HUDEP-2 (cell line): ENCODE results near the gene CEACAM18.
"Not testable (repeated sequence)": the region's sequence is repeated elsewhere in the genome, so short reads cannot be mapped to it uniquely, and the experiment has no call there.

Experiments
- DNase-seq, 76 experiments: peaks; one replicate each; lab custom pipeline; 2025; ENCODE audit not compliant: unreplicated experiment in 76 of 76; lab: John Stamatoyannopoulos, UW

Gene CEACAM18

GRCh38 chr19:51478381-51479234 lies at the start of gene CEACAM18:
TSS of gene CEACAM18 (plus strand) at chr19:51478539.
- no peak for DNase-seq

GRCh38 chr19:51430221-51430620 lies 48.1 kb upstream of the CEACAM18 start:
- DNase-seq, result no peak

- no peak for DNase-seq
Observed at GRCh38 chr19:51431124-51431523, 47.2 kb upstream of the CEACAM18 start.

- DNase-seq, result no peak
Observed at GRCh38 chr19:51433043-51433442, 45.3 kb upstream of the CEACAM18 start.

- no peak for DNase-seq
Observed at GRCh38 chr19:51434456-51434855, 43.9 kb upstream of the CEACAM18 start.

- peak in 13 of 76 experiments; percentile 9 to 49 (median 27) for DNase-seq
Observed at GRCh38 chr19:51439021-51439465, 39.3 kb upstream of the CEACAM18 start.

- DNase-seq, result no peak
Observed at GRCh38 chr19:51440052-51440451, 38.3 kb upstream of the CEACAM18 start.

- DNase-seq, result peak in 1 of 76 experiments; percentile 11
Observed at GRCh38 chr19:51440846-51441409, 37.4 kb upstream of the CEACAM18 start.

GRCh38 chr19:51441410-51442390 lies 36.6 kb upstream of the CEACAM18 start:
- DNase-seq, result no peak

- not testable (repeated sequence) for DNase-seq
Observed at GRCh38 chr19:51447510-51447909, 30.8 kb upstream of the CEACAM18 start.

GRCh38 chr19:51448011-51448410 lies 30.3 kb upstream of the CEACAM18 start:
- DNase-seq, result no peak

GRCh38 chr19:51448411-51449016 lies 29.8 kb upstream of the CEACAM18 start:
- DNase-seq, result peak in 28 of 76 experiments; percentile 7 to 60 (median 34)

GRCh38 chr19:51450730-51451307 lies 27.5 kb upstream of the CEACAM18 start:
- no peak for DNase-seq

- DNase-seq, result no peak
Observed at GRCh38 chr19:51456541-51457290, 21.6 kb upstream of the CEACAM18 start.

GRCh38 chr19:51457351-51458013 lies 20.9 kb upstream of the CEACAM18 start:
- DNase-seq, result no peak

GRCh38 chr19:51458051-51458645 lies 20.2 kb upstream of the CEACAM18 start, which contains the start of gene SIGLEC8:
TSS of gene SIGLEC8 (minus strand) at chr19:51458454. CDS start at chr19:51458387, 67 bp downstream.
- no peak for DNase-seq

GRCh38 chr19:51458899-51459505 lies 19.3 kb upstream of the CEACAM18 start:
- DNase-seq, result no peak
